A549 (cell line): Measurements from ENCODE around the gene ACER3. TPM values are rescaled to one million over a fixed set of nuclear protein-coding genes. Genes with fewer than 3 reads are reported as not detected.

Source experiments
- ATAC-seq, 2 experiments: fragments of 200-7000 bp in 1 of 2; fragments of >200 bp in 1 of 2; cut with Nextera tagmentation in 1 of 2; cut with Tn5 transposase in 1 of 2; 3 replicates each; pipeline versions ENCODE4 v1.8.0 to v1.9.1; 2018 to 2020; ENCODE audit warnings: mild to moderate bottlenecking in 1 of 2, moderate library complexity in 1 of 2
- CTCF ChIA-PET: fragments of 300-600 bp; sonication (Branson Sonifier 250); formaldehyde crosslinking; extraction: SDS; loops from one replicate; lab custom pipeline; 2021; ENCODE audit warnings: antibody characterized with exemption, inconsistent platforms; lab: Yijun Ruan, JAX
- POLR2A ChIA-PET: fragments of 350-600 bp; formaldehyde crosslinking; extraction: SDS; loops from one replicate; lab custom pipeline; 2021; ENCODE audit warnings: antibody characterized with exemption, inconsistent platforms; lab: Yijun Ruan, JAX
- DNase-seq, 2 experiments: peaks; one replicate each; pipeline versions ENCODE4 v3.0.0 to v3.0.0-alpha.2; 2011 to 2016; ENCODE audit warnings: low read depth in 1 of 2, low spot score in 1 of 2
- FAIRE-seq: peaks from 2 replicates; lab custom pipeline; 2011; peaks lifted over from hg19 to GRCh38; lab: Jason Lieb, UNC
- H3K27ac ChIP-seq, 2 experiments: fragments of >200 bp; sonication (Bioruptor Twin); formaldehyde crosslinking; 3 replicates each; pipeline ENCODE4 v1.5.1; 2016 to 2017
- H3K4me1 ChIP-seq: fragments of >200 bp; sonication (Bioruptor Twin); formaldehyde crosslinking; 3 replicates; pipeline ENCODE4 v1.6.1; 2016
- H3K4me2 ChIP-seq: fragments of >200 bp; sonication (Bioruptor Twin); formaldehyde crosslinking; 3 replicates; pipeline ENCODE4 v1.6.1; 2016
- H3K4me3 ChIP-seq: fragments of >200 bp; sonication (Bioruptor Twin); formaldehyde crosslinking; 3 replicates; pipeline ENCODE4 v1.5.1; 2016
- H3K9me3 ChIP-seq: fragments of >200 bp; sonication (Bioruptor Twin); formaldehyde crosslinking; 3 replicates; pipeline ENCODE4 v1.6.1; 2016
- CBX2 ChIP-seq: fragments of 200-600 bp; sonication (generic); IDR thresholded peaks from 2 replicates; pipeline ENCODE4 v1.6.1; 2016; ENCODE audit warnings: low read depth, mild to moderate bottlenecking, borderline replicate concordance
- CBX8 ChIP-seq: fragments of 200-600 bp; sonication (generic); IDR thresholded peaks from 2 replicates; pipeline ENCODE4 v1.6.1; 2016
- CEBPB ChIP-seq, 2 experiments: fragments of >200 bp in 1 of 2; sonication (Bioruptor Twin) in 1 of 2; formaldehyde crosslinking in 1 of 2; IDR thresholded peaks; 2 replicates each; pipeline ENCODE4 v1.6.1; 2012 to 2016
- ESRRA ChIP-seq: fragments of 150-350 bp; IDR thresholded peaks from 2 replicates; pipeline ENCODE4 v1.6.1; 2014; ENCODE audit warnings: mild to moderate bottlenecking, low read length, borderline replicate concordance
- FOSB ChIP-seq: fragments of 250-450 bp; sonication (Bioruptor Pico); IDR thresholded peaks from 2 replicates; pipeline ENCODE4 v1.5.0; 2020; ENCODE audit warnings: mild to moderate bottlenecking, moderate library complexity
- FOXS1 ChIP-seq: fragments of 250-450 bp; sonication (Bioruptor Pico); IDR thresholded peaks from 2 replicates; pipeline ENCODE4 v1.5.0; 2020; ENCODE audit warnings: mild to moderate bottlenecking, moderate library complexity
- GATA3 ChIP-seq: IDR thresholded peaks from 2 replicates; pipeline ENCODE4 v1.6.1; 2012; ENCODE audit warnings: borderline replicate concordance
- HDAC2 ChIP-seq: fragments of 200-600 bp; sonication (generic); IDR thresholded peaks from 2 replicates; pipeline ENCODE4 v1.6.1; 2016
- HEYL ChIP-seq: fragments of 250-450 bp; sonication (Bioruptor Pico); IDR thresholded peaks from 2 replicates; pipeline ENCODE4 v1.8.0; 2021; ENCODE audit warnings: mild to moderate bottlenecking, moderate library complexity
- HOXA7 ChIP-seq: fragments of 250-450 bp; sonication (Bioruptor Pico); IDR thresholded peaks from 2 replicates; pipeline ENCODE4 v1.5.0; 2020; ENCODE audit warnings: mild to moderate bottlenecking, moderate library complexity
- HOXB13 ChIP-seq: fragments of 250-450 bp; sonication (Bioruptor Pico); IDR thresholded peaks from 2 replicates; pipeline ENCODE4 v1.5.0; 2020; ENCODE audit warnings: low read depth, mild to moderate bottlenecking, moderate library complexity
- JUN ChIP-seq, 2 experiments: fragments of >200 bp; sonication (Bioruptor Twin); formaldehyde crosslinking; IDR thresholded peaks; 2 replicates in 1 of 2; 3 replicates in 1 of 2; pipeline ENCODE4 v1.6.1; 2016 to 2017
- KDM1A ChIP-seq: fragments of 200-600 bp; sonication (generic); IDR thresholded peaks from 2 replicates; pipeline ENCODE4 v1.6.1; 2016; ENCODE audit warnings: low read depth, mild to moderate bottlenecking
- MAZ ChIP-seq: fragments of 150-350 bp; IDR thresholded peaks from 2 replicates; pipeline ENCODE4 v1.6.1; 2014; ENCODE audit warnings: antibody characterized with exemption, low read depth, low read length, borderline replicate concordance
- NPAS2 ChIP-seq: fragments of 250-450 bp; sonication (Bioruptor Pico); IDR thresholded peaks from 2 replicates; pipeline ENCODE4 v1.8.0; 2022; ENCODE audit warnings: mild to moderate bottlenecking, moderate library complexity, borderline replicate concordance
- POLR2AphosphoS2 ChIP-seq: conservative IDR thresholded peaks from 2 replicates; pipeline ENCODE4 v1.6.1; 2012; ENCODE audit warnings: low read length, improper control_type of control experiment, inconsistent platforms
- RAD21 ChIP-seq, 2 experiments: fragments of >200 bp in 1 of 2; sonication (Bioruptor Twin) in 1 of 2; formaldehyde crosslinking in 1 of 2; IDR thresholded peaks in 1 of 2; conservative IDR thresholded peaks in 1 of 2; 2 replicates in 1 of 2; 3 replicates in 1 of 2; pipeline ENCODE4 v1.6.1; 2012 to 2018; ENCODE audit warnings: inconsistent platforms in 1 of 2
- ZC3H11A ChIP-seq: fragments of 450-650 bp; IDR thresholded peaks from 2 replicates; pipeline ENCODE4 v1.6.1; 2014; ENCODE audit warnings: antibody characterized with exemption, mild to moderate bottlenecking
- ZNF302 ChIP-seq: fragments of 250-450 bp; sonication (Bioruptor Pico); IDR thresholded peaks from 2 replicates; pipeline ENCODE4 v1.9.0; 2021; ENCODE audit warnings: inconsistent platforms, mild to moderate bottlenecking, moderate library complexity
- ZSCAN20 ChIP-seq: fragments of 250-450 bp; sonication (Bioruptor Pico); IDR thresholded peaks from 2 replicates; pipeline ENCODE4 v1.8.0; 2022; ENCODE audit warnings: mild to moderate bottlenecking, moderate library complexity
- WGBS: methylation state at CpG from one replicate; pipeline ENCODE4 v1.1.6; 2017; ENCODE audit errors: missing lambda C conversion rate; 5-methylcytosine and 5-hydroxymethylcytosine counted together
- polyA plus RNA-seq, 4 experiments: library from polyadenylated mRNA; depleted of rRNA in 3 of 4; stranded (reverse); fragments of >200 nt; fragmentation: RNase III in 1 of 4; extraction: RNeasy Plus Mini Kit Qiagen cat#74134 plus additional on column Dnase treatment in 1 of 4; gene quantifications; 2 replicates in 3 of 4; 3 replicates in 1 of 4; pipeline ENCODE4 v1.2.3, GENCODE V29; 2011 to 2017
- TF ChIP-seq, protein P1 (sequence below): IDR thresholded peaks from 2 replicates; pipeline ENCODE4 v1.6.1; 2012; ENCODE audit warnings: low read depth, borderline replicate concordance
- TF ChIP-seq, protein P2 (sequence below): fragments of 150-350 bp; IDR thresholded peaks from 2 replicates; pipeline ENCODE4 v1.6.1; 2014; ENCODE audit warnings: low read depth, mild to moderate bottlenecking, low read length
- TF ChIP-seq, protein P3 (sequence below): fragments of >200 bp; sonication (Bioruptor Twin); formaldehyde crosslinking; IDR thresholded peaks from 3 replicates; pipeline ENCODE4 v1.5.1; 2016
- TF ChIP-seq, protein P4 (sequence below): fragments of >200 bp; sonication (Bioruptor Twin); formaldehyde crosslinking; IDR thresholded peaks from 3 replicates; pipeline ENCODE4 v1.6.1; 2016
- TF ChIP-seq, protein P5 (sequence below): IDR thresholded peaks from 2 replicates; pipeline ENCODE4 v1.6.1; 2012

Gene ACER3
- polyA plus RNA-seq, 2 of the 4 experiments (the other 2 are of a cell fraction), result 16.0 to 46.6 TPM

DNA sequence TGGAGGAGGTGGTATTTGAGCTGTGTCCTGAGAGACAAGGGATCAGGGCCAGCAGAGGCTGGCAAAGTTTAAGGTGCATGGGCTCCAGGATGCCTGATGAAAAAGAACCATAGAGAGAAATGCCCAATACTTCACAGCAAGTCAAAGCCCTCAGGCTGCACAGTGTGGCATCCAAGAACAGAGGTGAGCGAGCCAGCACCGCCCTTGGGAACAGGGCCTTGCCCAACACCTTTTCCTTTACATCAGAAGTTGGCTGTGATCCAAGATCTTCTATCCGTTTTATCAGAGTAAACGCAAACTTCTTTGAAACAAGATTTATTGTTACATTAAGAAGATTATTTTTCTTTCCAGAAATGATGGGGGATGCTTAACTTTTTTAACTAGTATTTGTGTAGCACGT is 174.9 kb downstream of the ACER3 start:
- peak in 1 of 2 experiments; percentile 48 for DNase-seq
- TF ChIP-seq ZNF302 (no peak), FOXS1 (CRISPR knock-in tag) (no peak), GATA3 (no peak), ESRRA (no peak), CEBPB (IDR thresholded peaks at IDR 0.05) (no peak), RAD21 (conservative IDR thresholded peaks at IDR 0.05 in 1 of 2, IDR thresholded peaks at IDR 0.05 in 1 of 2) (no peak), CBX2 (no peak), HDAC2 (no peak), ZSCAN20 (CRISPR knock-in tag) (no peak), CBX8 (no peak), POLR2AphosphoS2 (no peak), HEYL (CRISPR knock-in tag) (no peak), NPAS2 (CRISPR knock-in tag) (no peak), HOXA7 (no peak), KDM1A (no peak)
- TF ChIP-seq, protein P1, sequence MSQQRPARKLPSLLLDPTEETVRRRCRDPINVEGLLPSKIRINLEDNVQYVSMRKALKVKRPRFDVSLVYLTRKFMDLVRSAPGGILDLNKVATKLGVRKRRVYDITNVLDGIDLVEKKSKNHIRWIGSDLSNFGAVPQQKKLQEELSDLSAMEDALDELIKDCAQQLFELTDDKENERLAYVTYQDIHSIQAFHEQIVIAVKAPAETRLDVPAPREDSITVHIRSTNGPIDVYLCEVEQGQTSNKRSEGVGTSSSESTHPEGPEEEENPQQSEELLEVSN, result no peak
- TF ChIP-seq, protein P2, sequence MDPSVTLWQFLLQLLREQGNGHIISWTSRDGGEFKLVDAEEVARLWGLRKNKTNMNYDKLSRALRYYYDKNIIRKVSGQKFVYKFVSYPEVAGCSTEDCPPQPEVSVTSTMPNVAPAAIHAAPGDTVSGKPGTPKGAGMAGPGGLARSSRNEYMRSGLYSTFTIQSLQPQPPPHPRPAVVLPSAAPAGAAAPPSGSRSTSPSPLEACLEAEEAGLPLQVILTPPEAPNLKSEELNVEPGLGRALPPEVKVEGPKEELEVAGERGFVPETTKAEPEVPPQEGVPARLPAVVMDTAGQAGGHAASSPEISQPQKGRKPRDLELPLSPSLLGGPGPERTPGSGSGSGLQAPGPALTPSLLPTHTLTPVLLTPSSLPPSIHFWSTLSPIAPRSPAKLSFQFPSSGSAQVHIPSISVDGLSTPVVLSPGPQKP, result no peak
- TF ChIP-seq, protein P3, sequence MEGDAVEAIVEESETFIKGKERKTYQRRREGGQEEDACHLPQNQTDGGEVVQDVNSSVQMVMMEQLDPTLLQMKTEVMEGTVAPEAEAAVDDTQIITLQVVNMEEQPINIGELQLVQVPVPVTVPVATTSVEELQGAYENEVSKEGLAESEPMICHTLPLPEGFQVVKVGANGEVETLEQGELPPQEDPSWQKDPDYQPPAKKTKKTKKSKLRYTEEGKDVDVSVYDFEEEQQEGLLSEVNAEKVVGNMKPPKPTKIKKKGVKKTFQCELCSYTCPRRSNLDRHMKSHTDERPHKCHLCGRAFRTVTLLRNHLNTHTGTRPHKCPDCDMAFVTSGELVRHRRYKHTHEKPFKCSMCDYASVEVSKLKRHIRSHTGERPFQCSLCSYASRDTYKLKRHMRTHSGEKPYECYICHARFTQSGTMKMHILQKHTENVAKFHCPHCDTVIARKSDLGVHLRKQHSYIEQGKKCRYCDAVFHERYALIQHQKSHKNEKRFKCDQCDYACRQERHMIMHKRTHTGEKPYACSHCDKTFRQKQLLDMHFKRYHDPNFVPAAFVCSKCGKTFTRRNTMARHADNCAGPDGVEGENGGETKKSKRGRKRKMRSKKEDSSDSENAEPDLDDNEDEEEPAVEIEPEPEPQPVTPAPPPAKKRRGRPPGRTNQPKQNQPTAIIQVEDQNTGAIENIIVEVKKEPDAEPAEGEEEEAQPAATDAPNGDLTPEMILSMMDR, result no peak
- TF ChIP-seq, protein P4, sequence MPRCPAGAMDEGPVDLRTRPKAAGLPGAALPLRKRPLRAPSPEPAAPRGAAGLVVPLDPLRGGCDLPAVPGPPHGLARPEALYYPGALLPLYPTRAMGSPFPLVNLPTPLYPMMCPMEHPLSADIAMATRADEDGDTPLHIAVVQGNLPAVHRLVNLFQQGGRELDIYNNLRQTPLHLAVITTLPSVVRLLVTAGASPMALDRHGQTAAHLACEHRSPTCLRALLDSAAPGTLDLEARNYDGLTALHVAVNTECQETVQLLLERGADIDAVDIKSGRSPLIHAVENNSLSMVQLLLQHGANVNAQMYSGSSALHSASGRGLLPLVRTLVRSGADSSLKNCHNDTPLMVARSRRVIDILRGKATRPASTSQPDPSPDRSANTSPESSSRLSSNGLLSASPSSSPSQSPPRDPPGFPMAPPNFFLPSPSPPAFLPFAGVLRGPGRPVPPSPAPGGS, result no peak
- TF ChIP-seq, protein P5, sequence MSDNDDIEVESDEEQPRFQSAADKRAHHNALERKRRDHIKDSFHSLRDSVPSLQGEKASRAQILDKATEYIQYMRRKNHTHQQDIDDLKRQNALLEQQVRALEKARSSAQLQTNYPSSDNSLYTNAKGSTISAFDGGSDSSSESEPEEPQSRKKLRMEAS, result no peak
- Histone ChIP-seq H3K9me3 (no peaks in the 10 kb centered on the region), H3K4me1 (peaks cover 28% of the 10 kb centered on the region), H3K4me2 (peak overlapping the region; percentile 11; the same call in 2 of the 3 replicates), H3K27ac (peak overlapping the region; percentile 1 to 7; a peak in 1 of 6 replicates), H3K4me3 (no peak overlapping the region)
- CTCF ChIA-PET, result interaction anchor here (0.7 to 4.8 kb wide), 5 partner anchors 11 to 301 kb away, joined by 3 to 41 read pairs (median 4); no protein-coding TSS in a partner anchor
- no peak for FAIRE-seq
- POLR2A ChIA-PET, result no interaction called here
- 29% methylated on average over 5 of the region's 5 CpGs for WGBS
- ATAC-seq, result peak in 1 of 2 experiments; percentile 27; a peak in 2 of 6 replicates

DNA sequence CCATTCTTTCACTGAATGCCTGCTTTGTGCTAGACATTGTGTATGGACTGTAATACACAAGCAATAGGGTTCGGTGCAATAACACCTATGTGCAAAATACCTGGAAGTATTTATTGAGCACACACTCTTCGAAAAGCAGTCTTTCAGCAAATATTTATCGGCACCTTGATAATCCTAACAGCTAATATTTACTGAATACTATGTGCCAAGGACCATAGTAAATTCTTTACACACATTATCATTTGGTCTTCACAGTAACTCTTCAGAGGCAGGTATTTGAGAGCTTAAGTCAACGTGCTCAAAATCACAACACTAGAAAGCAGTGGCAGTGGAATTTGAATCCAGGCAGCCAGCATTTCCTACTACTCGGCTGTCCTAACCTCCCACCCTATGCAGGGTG is 175.7 kb downstream of the ACER3 start:
- no peak for DNase-seq
- H3K4me2 ChIP-seq, result no peak overlapping the region; the same call in 2 of the 3 replicates
- ChIA-PET POLR2A (no interaction called here), CTCF (interaction anchor here (0.6 to 7.9 kb wide), 9 partner anchors 10 to 302 kb away, joined by 3 to 72 read pairs (median 4); no protein-coding TSS in a partner anchor)
- peaks cover 28% of the 10 kb centered on the region for H3K4me1 ChIP-seq
- ATAC-seq, result no peak
- peak overlapping the region; percentile 12 to 20; a peak in 2 of 6 replicates for H3K27ac ChIP-seq
- 28% methylated on average over 5 of the region's 5 CpGs for WGBS
- no peaks in the 10 kb centered on the region for H3K9me3 ChIP-seq
- H3K4me3 ChIP-seq, result no peak overlapping the region
- no peak for FAIRE-seq
- TF ChIP-seq FOSB (CRISPR knock-in tag) (no peak), HEYL (CRISPR knock-in tag) (no peak), MAZ (no peak), JUN (IDR thresholded peaks at IDR 0.05) (no peak), HOXB13 (CRISPR knock-in tag) (no peak), ZC3H11A (no peak)
- TF ChIP-seq, protein P3, result no peak
- TF ChIP-seq, protein P1, result no peak
- TF ChIP-seq, protein P2, result no peak
